Gastroesophageal sphincter (tissue), 4 donors: ENCODE results near the gene FEZF1. TPM values are rescaled to one million over a fixed set of nuclear protein-coding genes. Genes with fewer than 3 reads are reported as not detected.
A peak's percentile ranks its signal among the peaks of the same experiment; 100 is the strongest.

ENCODE experiments used
- ATAC-seq: fragments of 150-250 bp; one replicate; pipeline ENCODE4 v1.9.1; 2016; ENCODE audit warnings: mild to moderate bottlenecking, moderate library complexity
- H3K27ac ChIP-seq, 4 donors: fragments of 200-600 bp; sonication (generic) in 3 of 4; 1 replicate in 3 of 4; 2 replicates in 1 of 4; pipeline ENCODE4 v1.5.1; 2016 to 2019
- H3K27me3 ChIP-seq: fragments of 200-600 bp; sonication (generic); one replicate; pipeline ENCODE4 v1.5.1; 2019
- H3K36me3 ChIP-seq, 2 donors: fragments of 200-600 bp; sonication (generic); one replicate each; pipeline ENCODE4 v1.5.1; 2019; ENCODE audit warnings: control low read depth in 1 of 2
- H3K4me1 ChIP-seq, 3 donors: fragments of 200-600 bp; sonication (generic); 1 replicate in 2 of 3; 2 replicates in 1 of 3; pipeline ENCODE4 v1.5.1; 2016 to 2019; ENCODE audit warnings: control low read depth in 2 of 3
- H3K4me3 ChIP-seq, 2 donors: fragments of 200-600 bp; sonication (generic); one replicate each; pipeline ENCODE4 v1.5.1; 2019; ENCODE audit warnings: mild to moderate bottlenecking in 1 of 2, moderate library complexity in 1 of 2
- H3K9me3 ChIP-seq, 3 donors: fragments of 200-600 bp; sonication (generic); one replicate each; pipeline ENCODE4 v1.5.1; 2017 to 2019; ENCODE audit warnings: control low read depth in 2 of 3
- CTCF ChIP-seq, 4 experiments: fragments of 200-600 bp in 2 of 4; fragments of 450-650 bp in 2 of 4; sonication (generic) in 1 of 4; IDR thresholded peaks; one replicate each; pipeline ENCODE4 v1.5.1; 2017 to 2019; ENCODE audit warnings: antibody characterized with exemption in 4 of 4, mild to moderate bottlenecking in 2 of 4, moderate library complexity in 2 of 4
- EP300 ChIP-seq: sonication (generic); formaldehyde crosslinking; IDR thresholded peaks from one replicate; pipeline ENCODE4 v1.6.1; 2017; ENCODE audit warnings: antibody characterized with exemption, mild to moderate bottlenecking
- POLR2A ChIP-seq, 2 donors: fragments of 450-650 bp; IDR thresholded peaks; one replicate each; pipeline ENCODE4 v1.6.1; 2017; ENCODE audit warnings: antibody characterized with exemption in 2 of 2, mild to moderate bottlenecking in 2 of 2, moderate library complexity in 1 of 2
- POLR2AphosphoS5 ChIP-seq: sonication (generic); formaldehyde crosslinking; IDR thresholded peaks from one replicate; pipeline ENCODE4 v1.6.1; 2017; ENCODE audit warnings: antibody characterized with exemption
- WGBS, 2 donors: methylation state at CpG; one replicate each; pipeline ENCODE4 v1.1.5; 2018; ENCODE audit warnings: low coverage in 1 of 2; 5-methylcytosine and 5-hydroxymethylcytosine counted together
- total RNA-seq, 4 donors: library from RNA; depleted of rRNA; stranded (reverse); fragments of >200 nt; gene quantifications; one replicate each; pipeline ENCODE4 v1.1.0, GENCODE V29; 2016

FEZF1 gene
- total RNA-seq, 4 donors from 2014 or later: not detected

- ATAC-seq: no peak
- 15 to 18% methylated on average over 10 to 14 of the region's 37 CpGs for WGBS, 2 donors
- Histone ChIP-seq H3K27ac (no peak overlapping the region), H3K9me3 (no peaks in the 10 kb centered on the region), H3K4me1 (peaks cover 0 to 64% (median 36%) of the 10 kb centered on the region in 3 donors), H3K4me3 (peak overlapping the region in 1 of 2 donors; percentile 34), H3K27me3 (peaks cover 100% of the 10 kb centered on the region), H3K36me3 (no peaks in the 10 kb centered on the region)
- TF ChIP-seq POLR2AphosphoS5: no peak
- TF ChIP-seq POLR2A (IDR thresholded peaks at IDR 0.05): no peak
- TF ChIP-seq CTCF (IDR thresholded peaks at IDR 0.05): no peak
- no peak for TF ChIP-seq EP300
These were observed 2.0 kb upstream of the FEZF1 start for GRCh38 chr7:122306320-122307227.

GRCh38 chr7:122305475-122306319, 1.1 kb upstream of the FEZF1 start:
- ATAC-seq: no peak
- no peaks in the 10 kb centered on the region for H3K9me3 ChIP-seq
- H3K36me3 ChIP-seq: no peaks in the 10 kb centered on the region
- no peak for TF ChIP-seq EP300
- no peak for TF ChIP-seq CTCF (IDR thresholded peaks at IDR 0.05)
- no peak for TF ChIP-seq POLR2AphosphoS5
- no peak for TF ChIP-seq POLR2A (IDR thresholded peaks at IDR 0.05)
- peaks cover 100% of the 10 kb centered on the region for H3K27me3 ChIP-seq
- no peak overlapping the region for H3K27ac ChIP-seq
- H3K4me1 ChIP-seq: peaks cover 0 to 58% (median 35%) of the 10 kb centered on the region in 3 donors
- H3K4me3 ChIP-seq: peak overlapping the region in 1 of 2 donors; percentile 34
- 0 to 8% methylated on average over 10 to 13 of the region's 65 CpGs for WGBS, 2 donors

GRCh38 chr7:122304996-122305421, 459 bp upstream of the FEZF1 start:
- ATAC-seq: no peak
- peaks cover 0 to 58% (median 33%) of the 10 kb centered on the region in 3 donors for H3K4me1 ChIP-seq
- WGBS, 2 donors: 0% methylated on average over 6 of the region's 24 CpGs; no CpG with 5 or more reads in 1 of the 2 donors

More at GRCh38 chr7:122304996-122305421, 459 bp upstream of the FEZF1 start:
- Histone ChIP-seq H3K4me3 (peak overlapping the region in 1 of 2 donors; percentile 34), H3K27ac (no peak overlapping the region), H3K27me3 (peaks cover 100% of the 10 kb centered on the region), H3K36me3 (no peaks in the 10 kb centered on the region), H3K9me3 (no peaks in the 10 kb centered on the region)
- TF ChIP-seq POLR2A (IDR thresholded peaks at IDR 0.05): no peak
- no peak for TF ChIP-seq POLR2AphosphoS5
- TF ChIP-seq EP300: no peak
- no peak for TF ChIP-seq CTCF (IDR thresholded peaks at IDR 0.05)
